Central memory CD4-positive, alpha-beta T cell (primary cell): ENCODE measurements around the gene ASPHD2.
"Not testable (repeated sequence)": the region's sequence is repeated elsewhere in the genome, so short reads cannot be mapped to it uniquely, and the experiment has no call there.

Experiments
- DNase-seq: peaks from one replicate; pipeline ENCODE4 v3.0.0; 2022

ASPHD2 gene

DNA sequence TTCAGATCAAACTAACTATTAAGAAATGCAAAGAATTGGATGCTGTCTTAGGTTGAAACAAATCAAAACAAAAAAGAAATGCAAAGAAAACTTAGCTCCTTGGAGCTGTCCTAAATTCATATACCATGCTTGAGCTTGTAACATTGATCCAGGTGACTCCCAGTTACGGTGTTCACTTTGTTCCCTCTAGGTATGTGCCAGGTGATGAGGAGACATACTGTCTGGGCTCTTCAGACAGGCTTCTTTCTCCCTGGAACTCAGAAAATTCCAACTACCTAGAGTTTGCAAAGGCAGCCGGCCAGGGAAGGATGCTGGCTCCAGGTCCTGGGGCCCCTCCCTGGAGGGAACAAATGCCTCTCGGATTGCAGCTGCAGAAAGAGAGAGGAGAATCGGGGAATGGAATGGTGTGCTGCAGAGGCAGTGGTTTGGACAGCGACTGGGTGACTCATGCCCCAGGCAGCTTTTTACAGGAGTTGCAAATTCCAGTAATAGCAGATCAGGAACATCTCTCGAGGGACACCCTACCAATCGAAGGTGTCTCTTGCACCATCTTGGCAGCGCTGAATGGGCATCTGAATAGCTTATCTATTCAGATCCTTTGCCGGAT, 12.3 kb upstream of the ASPHD2 start:
- no peak for DNase-seq

DNA sequence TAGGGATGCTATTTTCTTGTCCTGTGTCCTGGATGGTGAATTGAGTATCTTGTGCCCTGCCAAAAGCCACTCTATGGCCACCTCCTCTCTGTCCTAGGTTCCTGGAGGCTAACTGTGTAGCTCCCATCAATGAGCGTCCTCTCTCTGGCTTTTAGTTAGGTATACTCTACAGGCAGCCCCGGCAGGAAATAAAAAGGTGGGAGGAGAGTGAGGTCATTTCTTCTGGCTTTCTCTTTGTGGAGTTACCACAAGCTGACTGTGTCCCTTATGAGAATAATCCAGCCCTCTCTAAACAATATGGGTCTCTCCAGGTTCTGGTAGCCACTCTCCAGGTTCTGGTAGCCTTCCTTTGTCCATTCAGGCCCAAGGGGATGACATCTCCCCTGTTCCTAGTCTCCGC, 11.7 kb upstream of the ASPHD2 start:
- DNase-seq, result no peak

DNA sequence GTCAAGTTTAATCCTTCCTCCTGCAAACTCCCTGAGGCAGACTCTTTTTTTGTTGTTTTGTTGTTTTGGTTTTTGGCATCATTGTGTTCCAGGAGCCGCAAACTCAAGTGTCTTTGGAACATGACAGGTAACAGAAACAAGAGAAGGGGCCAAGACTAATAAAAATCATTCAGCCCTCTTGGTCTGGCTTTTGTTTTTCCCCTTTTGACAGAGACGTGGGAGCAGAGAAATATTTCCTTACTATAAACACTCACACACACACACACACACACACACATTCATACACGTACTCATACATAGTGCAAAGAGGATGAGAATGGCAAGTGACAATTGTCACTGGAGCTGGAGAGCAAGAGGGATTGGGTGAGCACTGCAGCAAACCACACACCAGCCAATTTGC, 10.4 kb upstream of the ASPHD2 start:
- no peak for DNase-seq

DNA sequence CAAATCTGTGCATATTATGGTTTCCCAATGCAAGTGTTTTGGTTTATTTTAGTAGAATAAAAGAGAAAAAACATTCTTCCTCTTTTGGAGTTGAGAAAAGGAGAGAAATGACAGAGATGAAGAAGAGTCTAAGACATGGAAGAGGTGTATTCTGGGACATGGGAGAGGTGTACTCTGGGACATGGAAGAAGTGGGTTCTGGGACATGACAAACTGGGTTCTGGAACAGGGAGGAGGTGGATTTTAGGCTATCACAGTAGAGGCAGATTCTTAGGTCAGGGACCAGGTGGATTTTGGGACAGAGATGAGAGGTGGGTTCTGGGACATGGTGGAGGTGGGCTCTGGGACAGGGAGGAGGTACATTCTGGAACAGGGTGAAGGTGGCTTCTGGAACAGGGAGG, 2.1 kb upstream of the ASPHD2 start:
- DNase-seq, result no peak

DNA sequence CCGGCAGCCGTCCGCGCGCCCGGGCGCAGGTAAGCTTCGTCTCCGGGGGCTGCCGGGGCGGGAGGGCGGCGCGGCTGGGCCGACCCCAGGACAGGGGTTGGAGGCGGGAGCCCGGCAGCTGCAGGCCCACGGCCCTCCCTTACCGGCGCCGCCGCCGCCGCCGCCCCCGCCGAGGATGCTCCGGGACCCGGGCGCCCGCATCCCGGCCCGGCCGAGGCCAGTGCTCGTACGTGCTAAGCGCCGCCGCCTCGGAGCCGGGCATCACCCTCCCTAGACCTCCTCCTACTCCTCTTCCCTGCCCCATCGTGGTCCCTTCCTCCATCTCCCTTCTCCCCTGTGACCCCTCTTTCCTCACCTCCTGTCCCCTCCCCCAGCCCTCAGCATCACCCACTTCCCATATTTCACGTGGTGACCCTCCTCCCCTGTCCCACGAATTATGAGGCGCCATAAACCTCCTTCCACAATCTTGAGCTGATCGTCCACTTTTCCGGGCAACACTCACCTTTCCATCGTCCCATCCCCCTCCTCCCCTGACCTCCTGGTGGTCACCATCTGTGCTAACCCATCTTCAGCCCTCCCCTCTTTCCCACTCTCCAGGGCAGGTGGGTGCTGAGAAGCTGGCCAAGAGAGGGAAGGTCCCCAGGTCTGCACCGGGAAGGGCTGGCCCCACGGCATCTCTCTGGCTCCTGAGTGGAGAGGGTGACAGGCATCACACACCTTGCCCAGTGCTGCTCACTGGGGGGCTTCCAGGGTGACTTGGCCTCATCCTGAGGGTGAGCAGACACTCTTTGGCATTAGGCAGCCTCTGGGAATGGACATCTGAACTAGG, 612 bp downstream of the ASPHD2 start:
- DNase-seq, result no peak

DNA sequence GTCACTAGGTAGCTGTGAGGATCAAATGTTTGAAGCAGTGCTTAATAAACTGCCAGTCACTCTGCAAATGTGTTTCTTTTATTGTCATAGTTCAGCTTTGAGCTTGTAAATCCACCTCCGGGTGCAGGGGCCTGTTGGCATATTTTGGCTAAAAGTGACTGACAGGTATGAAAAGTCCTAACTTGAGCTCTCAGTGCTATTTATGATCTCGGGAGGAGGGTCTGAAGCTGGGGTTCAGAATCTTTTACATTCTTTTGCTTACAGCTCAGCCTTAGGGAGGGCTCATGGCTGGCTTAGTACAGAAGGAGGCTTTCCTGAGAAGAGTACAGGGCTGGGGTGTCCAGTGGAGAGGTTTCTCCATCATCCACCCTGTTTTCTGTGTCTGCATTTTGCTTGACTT, 1.5 kb downstream of the ASPHD2 start:
- DNase-seq, result no peak

DNA sequence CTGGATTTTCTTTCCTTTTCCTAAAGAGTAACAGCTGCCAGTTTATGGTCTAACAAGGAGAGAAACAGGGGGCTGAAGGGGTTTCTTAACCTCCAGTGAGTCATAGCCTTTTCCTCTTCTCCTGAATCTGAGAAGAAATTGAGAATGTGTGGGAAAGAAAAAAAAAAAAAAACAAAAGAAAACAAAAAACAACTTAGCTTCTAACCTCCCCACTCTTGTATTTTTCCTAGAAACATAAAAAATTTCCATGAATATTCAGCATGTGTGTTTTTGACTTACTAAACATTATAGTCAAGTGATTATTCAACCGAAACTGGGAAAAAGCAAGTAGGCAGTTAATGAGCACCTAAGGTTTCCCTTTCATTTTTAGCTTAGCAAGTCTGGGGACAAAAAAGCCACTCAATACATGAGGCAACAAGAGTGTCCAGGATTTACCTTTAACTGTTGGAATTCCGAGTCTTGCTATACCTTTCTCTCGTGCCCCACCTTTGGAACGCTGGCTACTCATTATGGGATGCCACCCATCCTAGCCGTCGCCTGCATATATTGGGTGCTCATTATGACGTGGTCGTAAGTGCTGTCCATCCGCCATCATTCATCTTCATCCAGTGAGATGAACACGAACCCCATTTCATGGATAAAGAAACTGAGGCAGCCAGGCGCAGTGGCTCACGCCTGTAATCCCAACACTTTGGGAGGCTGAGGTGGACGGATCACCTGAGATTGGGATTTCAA, 2.4 kb downstream of the ASPHD2 start:
- DNase-seq, result no peak

DNA sequence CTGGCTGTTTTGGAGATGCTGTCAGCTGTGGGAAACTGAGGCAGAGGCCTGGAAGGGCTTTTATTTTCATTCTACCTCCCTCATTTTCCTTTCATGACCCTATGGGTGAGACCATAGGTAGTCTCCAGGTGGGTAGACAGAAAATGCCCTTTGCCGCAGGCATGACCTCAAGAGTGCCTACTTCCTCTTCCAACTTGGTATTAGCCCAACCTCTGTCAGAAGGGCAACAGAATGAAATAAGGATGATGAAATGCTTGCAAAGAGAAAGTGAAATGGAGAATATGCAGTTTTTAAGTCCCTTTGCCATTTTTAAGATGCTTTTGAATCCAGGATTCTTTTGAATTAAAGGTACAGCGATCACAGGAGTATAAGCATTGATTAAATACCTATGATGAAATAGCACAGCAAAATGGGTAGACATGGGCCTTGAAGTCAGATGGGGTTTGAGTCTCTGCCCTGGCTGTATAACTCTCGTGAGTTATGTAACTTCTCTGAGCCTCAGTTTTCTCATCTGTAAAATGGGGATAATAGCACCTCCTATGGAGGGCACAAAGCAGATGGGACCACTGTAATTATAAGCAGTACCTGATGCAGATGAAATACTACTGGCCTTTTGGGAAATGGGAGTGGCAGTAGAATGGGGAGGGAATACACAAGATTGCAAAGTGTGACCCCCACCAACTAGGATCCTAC, 3.7 kb downstream of the ASPHD2 start:
- no peak for DNase-seq

DNA sequence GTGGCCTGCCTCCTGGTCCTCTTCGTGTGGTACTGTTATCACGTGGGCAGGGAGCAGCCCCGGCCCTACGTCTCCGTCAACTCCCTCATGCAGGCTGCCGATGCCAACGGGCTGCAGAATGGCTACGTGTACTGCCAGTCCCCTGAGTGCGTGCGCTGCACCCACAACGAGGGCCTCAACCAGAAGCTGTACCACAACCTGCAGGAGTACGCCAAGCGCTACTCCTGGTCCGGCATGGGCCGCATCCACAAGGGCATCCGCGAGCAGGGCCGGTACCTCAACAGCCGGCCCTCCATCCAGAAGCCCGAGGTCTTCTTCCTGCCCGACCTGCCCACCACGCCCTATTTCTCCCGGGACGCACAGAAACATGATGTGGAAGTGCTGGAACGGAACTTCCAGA, 4.7 kb downstream of the ASPHD2 start:
- no peak for DNase-seq

DNA sequence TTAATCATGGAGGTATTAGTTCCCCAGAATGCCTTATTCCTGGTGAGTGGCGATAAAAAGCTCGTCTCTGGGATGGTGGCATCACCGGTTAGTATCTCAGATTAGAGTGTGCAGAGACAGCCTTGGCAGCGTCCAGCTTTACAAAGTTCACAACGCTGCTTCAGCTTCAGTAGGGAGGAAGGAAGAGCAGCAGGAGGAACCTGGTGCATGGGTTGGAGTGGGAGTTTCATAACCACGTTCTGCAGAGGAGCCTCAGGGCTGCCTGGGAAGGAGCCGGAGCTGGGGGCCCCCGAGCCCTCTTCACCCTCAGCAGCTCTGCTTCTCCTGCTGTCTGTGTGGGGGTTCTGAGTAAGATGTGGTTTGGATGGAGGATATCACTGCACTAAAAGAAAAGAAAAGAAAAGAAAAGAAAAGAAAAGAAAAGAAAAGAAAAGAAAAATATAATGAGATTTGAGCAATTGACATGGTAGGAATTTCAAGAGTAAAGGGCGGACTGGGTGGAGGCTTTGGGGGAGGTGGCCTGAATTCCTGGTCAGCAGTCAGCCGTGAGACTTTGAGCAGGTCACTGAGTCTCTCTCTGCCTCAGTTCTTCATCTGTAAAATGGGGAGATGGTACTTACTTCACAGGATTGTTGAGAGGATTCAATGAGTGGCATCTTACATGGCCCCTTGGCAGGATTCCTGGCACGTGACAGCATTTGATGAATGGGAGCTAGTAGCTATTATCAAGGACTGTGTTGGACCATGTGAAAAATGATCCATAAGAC, 6.5 kb downstream of the ASPHD2 start:
- no peak for DNase-seq

DNA sequence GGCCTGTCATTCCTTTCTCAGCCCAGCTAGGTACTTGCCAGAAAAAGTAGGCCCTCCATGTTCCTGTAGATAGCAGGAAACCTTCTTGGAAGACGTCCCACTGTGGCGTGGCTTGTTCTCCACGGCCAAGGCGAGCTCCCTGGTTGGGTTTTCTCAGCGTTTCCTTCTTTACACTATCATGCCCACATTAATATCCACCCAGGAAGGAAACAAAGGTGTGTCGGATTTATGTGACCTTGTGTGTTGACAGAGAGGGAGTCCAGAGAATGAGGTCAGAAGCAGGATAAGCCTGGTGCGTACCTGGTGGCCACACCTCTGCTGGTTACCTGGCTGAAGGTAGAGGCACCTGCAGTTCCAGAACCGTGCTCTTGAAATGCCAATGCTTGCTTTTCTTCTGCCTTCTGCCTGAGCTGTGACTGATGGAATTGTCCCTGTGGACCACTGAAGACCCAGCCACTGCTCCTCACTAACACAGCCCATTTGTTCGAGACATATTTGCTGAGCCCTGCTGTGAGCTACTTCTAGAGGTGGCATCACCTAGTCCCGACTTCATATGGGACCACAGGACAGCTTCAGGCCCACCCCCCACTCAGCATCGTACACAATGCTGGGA, 7.9 kb downstream of the ASPHD2 start:
- DNase-seq, result no peak

DNA sequence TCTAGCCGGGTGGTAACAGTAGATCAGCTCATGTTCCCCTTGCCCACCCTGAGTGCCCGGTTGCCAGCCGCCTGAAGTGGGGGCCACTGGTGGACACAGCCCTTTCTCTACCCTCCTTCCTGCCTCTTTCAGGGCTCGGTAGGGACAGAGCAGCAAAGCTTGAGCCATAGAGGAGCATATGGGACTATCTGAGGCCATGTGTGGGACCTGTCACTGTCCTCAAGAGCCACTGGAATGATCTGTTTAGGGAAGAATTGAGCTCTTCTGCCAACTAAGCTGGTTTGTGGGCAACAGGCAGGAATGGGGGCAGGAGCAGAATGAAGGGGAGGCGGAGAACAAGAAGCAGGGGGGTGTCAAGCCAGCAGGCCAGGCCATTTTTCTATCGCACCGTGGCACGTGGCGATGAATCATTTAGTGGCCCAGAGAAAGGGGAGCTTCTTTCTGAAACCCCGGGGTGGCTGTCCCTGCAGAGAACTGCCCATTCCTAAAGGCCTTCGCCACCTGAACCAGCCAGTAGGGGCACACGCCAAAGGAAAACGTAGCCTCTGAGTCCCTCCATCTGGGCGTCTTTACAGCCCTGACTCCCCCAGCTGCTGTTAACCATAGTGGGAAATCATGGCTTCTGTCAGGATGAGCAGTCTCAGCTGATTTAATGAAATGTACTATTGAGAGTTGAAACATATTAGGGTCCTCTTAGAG, 8.8 kb downstream of the ASPHD2 start:
- no peak for DNase-seq

DNA sequence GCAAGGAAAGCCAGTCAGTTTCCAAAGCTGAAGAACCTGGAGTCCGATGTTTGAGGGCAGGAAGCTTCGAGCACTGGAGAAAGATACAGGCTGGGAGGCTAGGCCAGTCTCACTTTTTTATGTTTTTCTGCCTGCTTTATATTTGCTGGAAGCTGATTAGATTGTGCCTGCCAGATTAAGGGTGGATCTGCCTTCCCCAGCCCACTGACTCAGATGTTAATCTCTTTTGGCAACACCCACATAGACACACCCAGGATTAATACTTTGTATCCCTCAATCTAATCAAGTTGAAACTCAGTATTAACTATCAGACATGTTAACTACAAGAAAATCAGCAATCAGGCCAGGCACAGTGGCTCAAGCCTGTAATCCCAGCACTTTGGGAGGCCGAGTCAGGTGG, 9.7 kb downstream of the ASPHD2 start:
- not testable (repeated sequence) for DNase-seq

DNA sequence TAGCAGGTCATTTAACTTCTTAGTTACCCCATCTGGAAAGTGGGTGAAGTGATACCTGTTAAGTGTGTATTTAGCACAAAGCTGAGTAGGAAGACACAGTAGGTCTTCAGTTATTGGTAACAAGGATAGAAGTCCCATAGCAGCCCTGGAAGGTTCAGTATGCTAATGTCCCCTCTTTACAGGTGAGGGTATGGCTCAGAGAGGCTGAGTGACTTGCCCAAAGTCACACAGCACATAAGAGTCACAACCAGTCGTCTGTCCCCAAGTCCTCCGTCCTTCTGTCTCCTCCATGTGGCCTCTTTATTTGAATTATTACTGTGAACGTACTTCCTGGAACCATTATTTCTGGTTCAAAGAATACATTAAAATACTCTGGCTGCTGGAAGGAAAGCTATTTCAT, 10.5 kb downstream of the ASPHD2 start:
- DNase-seq, result no peak

DNA sequence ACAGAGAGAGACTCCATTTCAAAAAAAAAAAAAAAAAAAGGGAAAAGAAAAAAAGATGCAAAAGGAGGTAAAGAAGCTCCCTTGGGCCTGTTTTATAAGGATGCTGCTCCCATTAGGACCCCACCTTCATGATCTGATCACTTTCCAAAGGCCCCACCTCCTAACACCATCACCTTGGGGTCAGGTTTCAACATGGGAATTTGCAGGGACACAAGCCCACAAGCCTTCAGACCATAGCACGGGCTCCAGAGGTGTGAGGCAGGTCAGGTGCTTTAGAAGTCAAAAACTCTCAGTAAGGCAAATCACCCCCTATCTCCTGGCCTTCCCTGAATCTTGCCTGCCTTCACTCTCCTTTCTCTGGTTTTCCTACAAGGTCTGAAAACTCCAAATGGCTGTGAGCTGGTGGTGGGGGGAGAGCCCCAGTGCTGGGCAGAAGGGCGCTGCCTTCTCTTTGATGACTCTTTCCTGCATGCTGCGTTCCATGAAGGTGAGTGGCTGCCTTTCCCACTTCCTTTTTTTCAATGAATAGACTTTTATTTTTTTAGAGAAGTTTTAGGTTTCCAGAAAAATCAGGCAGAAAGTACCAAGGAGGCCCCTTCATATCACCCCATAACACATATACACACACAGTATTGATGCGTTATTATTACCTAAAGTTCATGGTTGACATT, 13.2 kb downstream of the ASPHD2 start:
- no peak for DNase-seq

DNA sequence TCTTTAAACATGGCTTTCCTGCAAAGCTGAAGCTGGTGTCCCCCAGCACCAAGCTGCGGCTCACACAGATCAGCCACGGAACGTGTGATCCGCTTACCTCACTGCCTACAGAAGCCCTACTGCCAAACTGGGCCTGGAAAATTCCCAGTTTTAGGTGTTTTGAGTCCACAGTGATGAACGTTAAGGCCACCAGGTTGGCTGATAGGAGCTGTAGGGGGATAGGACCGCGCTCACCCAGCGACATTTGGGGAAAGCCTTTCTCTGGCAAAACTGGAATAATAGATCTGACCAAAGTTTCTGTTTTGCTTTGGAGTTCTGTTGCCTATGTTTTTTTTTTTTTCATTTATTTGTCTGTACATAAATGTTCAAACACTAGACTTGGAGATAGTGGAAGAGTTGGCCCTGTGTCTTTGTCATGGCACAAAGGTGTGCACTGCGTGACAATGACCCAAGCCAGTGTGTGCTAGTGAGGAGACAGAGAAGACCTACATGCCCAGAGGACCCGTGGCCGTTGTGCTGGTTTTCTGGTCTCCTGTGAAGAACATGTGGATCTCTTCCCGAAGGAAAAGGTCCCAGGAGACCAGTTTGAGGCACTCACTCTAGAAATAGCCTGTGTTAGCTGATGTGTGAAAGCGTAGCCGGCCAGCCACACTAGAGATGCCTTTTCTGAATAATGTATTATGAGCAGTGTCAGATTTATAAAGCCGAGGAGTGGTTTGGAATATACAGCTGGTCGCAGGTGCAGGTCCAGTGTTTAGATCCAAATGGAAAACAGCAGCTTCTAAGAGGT, 15.0 kb downstream of the ASPHD2 start:
- DNase-seq, result no peak

DNA sequence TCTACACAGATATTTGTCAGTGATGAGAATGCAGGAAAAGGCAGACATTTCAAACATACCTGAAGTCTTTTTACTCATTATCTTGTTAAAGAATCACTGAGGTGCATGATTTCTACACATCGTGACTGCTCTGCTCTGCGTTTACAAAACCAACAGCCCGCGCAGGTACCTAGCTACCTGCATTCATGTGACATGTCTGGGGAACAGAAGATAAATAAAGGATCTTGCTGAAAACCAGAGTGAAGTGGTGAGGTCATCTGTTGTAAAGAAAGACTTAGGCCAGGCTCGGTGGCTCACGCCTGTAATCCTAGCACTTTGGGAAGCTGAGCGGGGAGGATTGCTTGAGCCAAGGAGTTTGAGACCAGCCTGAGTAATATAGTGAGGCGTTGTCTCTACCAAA, 15.7 kb downstream of the ASPHD2 start:
- DNase-seq, result no peak

DNA sequence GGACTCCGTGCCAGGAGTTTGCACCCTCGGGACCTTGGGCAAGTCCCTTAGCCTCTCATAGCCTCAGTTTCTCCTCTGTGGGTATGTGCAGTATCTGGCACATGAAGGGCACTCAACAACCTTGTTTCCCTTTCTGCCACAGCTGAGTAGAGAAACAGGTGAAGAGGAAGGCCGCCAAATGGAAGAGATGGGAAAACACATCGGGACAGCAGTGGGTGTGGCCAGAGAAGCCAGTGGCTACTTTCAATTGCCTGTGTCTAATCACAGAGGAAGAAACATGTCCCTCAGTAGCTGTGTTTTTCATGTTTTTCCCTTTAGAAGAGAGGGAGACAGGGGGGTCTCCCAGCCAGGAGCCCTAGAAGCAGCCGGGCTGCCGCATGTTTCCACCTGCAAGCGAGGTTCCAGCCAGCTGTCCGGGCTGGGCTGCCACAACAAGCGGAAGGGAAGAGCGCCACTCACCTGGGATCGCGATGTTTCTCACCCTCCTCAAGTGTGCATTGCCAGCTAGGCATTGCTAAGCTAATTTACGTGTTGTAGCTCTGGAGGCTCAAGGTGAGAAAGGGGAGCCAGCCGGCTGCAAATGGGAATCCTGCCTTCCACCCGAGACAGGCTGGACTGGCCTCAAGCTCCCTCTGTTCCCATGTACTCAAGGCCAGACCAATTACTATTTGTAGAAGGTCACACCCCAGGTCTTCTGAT, 16.7 kb downstream of the ASPHD2 start:
- no peak for DNase-seq

DNA sequence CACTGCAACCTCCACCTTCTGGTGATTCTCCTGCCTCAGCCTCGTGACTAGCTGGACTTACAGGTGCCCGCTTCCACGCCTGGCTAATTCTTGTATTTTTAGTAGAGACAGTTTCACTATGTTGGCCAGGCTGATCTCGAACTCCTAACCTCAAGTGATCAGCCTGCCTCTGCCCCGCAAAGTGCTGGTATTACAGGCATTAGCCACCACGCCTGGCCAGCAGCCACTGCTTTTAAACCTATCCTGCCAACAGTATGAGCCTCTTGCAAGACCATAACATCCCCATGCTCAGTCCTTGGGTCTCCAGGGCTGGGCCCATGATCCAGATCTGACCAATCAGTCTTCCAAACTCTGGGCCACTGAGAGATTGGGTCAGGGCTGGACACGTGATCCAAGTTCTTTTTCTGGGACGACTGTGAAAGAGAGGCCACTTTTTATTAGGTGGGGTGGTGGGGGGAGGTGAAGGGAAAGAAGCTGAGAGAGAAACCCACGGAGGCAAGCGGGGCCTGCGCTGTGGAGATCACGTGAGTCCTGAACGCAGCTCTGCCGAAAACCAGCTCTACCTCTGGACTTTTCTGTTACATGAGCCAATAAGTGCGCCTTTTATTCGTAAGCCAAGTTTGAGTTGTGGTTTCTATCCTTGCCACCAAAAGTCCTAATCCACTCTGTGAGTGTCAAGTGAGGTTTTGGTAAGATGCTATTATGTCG, 17.9 kb downstream of the ASPHD2 start:
- no peak for DNase-seq
